MCF 10A (cell line): Measurements from ENCODE around the gene ANKH. TPM values are rescaled to one million over a fixed set of nuclear protein-coding genes. Genes with fewer than 3 reads are reported as not detected.

Experiments
- BruUV-seq: library from RNA; stranded (reverse); fragments of 400-500 nt; replicated peaks from 2 replicates; lab custom pipeline; 2021; lab: Mats Ljungman, UMichigan
- CTCF ChIA-PET: fragments of 300-600 bp; sonication (Branson Sonifier 250); formaldehyde crosslinking; extraction: SDS; loops from one replicate; lab custom pipeline; 2021; ENCODE audit warnings: antibody characterized with exemption, inconsistent platforms; lab: Yijun Ruan, JAX
- POLR2A ChIA-PET: fragments of 300-600, 350-650 bp; sonication (Branson Sonifier 250); formaldehyde crosslinking; extraction: SDS; loops from one replicate; lab custom pipeline; 2020; ENCODE audit warnings: antibody characterized with exemption, inconsistent platforms; lab: Yijun Ruan, JAX
- DNase-seq: peaks from one replicate; pipeline ENCODE4 v3.0.0-alpha.2; 2018; ENCODE audit not compliant: unreplicated experiment
- H3K27ac Mint-ChIP-seq: one replicate; pipeline ENCODE4 v1.8.0; 2022; ENCODE audit warnings: mild to moderate bottlenecking, low read depth, mixed read lengths; ENCODE audit not compliant: unreplicated experiment
- H3K27me3 Mint-ChIP-seq: one replicate; pipeline ENCODE4 v1.8.0; 2022; ENCODE audit warnings: mixed read lengths; ENCODE audit not compliant: insufficient read depth, unreplicated experiment
- H3K36me3 Mint-ChIP-seq: one replicate; pipeline ENCODE4 v1.8.0; 2022; ENCODE audit warnings: mild to moderate bottlenecking, moderate library complexity, mixed read lengths; ENCODE audit not compliant: insufficient read depth, unreplicated experiment
- H3K4me1 Mint-ChIP-seq: one replicate; pipeline ENCODE4 v1.8.0; 2022; ENCODE audit warnings: mixed read lengths; ENCODE audit not compliant: insufficient read depth, unreplicated experiment
- H3K4me3 Mint-ChIP-seq: one replicate; pipeline ENCODE4 v1.8.0; 2022; ENCODE audit warnings: mild to moderate bottlenecking, moderate library complexity, mixed read lengths; ENCODE audit not compliant: unreplicated experiment
- H3K9me3 Mint-ChIP-seq: one replicate; pipeline ENCODE4 v1.8.0; 2022; ENCODE audit warnings: mixed read lengths; ENCODE audit not compliant: unreplicated experiment
- CTCF ChIP-seq: fragments of 200-600 bp; IDR thresholded peaks from one replicate; pipeline ENCODE4 v1.8.0; 2022; ENCODE audit warnings: antibody characterized with exemption, mild to moderate bottlenecking; ENCODE audit not compliant: unreplicated experiment
- intact Hi-C: fragments of 100-400 bp; cut with micrococcal nuclease; formaldehyde crosslinking; loops from 2 replicates; pipeline ENCODE4 v1.14.1; 2022
- total RNA-seq: library from RNA; stranded (reverse); gene quantifications from 2 replicates; pipeline ENCODE4 v1.2.3, GENCODE V29; 2022

Gene ANKH
- total RNA-seq, 1 experiment from 2014 or later: 65.7 TPM

DNA sequence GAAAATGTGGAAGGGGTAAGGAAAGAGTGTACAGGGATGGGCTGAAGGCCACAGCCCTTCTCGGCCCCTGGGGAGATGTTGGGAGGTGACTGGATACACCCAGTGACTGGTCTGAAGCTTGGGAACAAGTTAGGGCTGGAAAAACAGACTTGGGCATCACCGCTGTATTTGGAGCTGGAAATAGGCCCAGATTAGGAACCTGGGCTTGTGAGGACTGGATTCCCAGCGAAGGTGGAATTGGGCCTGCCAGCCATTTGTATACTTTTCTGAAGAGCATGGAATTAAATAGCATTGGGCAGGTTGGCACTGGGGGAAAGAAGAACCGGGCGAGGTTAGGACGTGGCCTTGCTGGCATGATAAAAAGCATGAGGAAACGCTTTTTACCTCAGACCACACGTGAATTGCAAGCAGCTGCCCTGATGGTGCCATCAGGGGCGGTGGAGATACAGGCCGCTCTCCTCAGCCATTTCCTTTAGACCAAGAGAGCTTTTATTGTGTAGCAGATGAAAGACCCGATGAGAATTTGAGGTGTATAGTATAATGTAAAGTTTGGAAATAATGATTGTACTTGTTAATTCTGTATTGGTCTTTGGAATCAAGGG lies 169.2 kb downstream of the ANKH start:
- CTCF ChIA-PET: interaction anchor here (0.6 to 7.0 kb wide), 7 partner anchors 13 to 312 kb away, joined by 3 to 47 read pairs (median 4); no protein-coding TSS in a partner anchor
- Mint-ChIP-seq H3K27me3 (no peaks in the 10 kb centered on the region), H3K36me3 (peaks cover 42% of the 10 kb centered on the region), H3K4me1 (peaks cover 21% of the 10 kb centered on the region), H3K9me3 (no peaks in the 10 kb centered on the region), H3K27ac (peak overlapping the region; percentile 90), H3K4me3 (no peak overlapping the region)
- POLR2A ChIA-PET: interaction anchor here (0.6 to 1.4 kb wide), 10 partner anchors 11 to 1213 kb away, joined by 3 to 10 read pairs (median 3); no protein-coding TSS in a partner anchor
- intact Hi-C loops: no loop called here
- BruUV-seq: no TSS peak
- no peak for TF ChIP-seq CTCF
- no peak for DNase-seq

GRCh38 chr5:14701556-14701955 lies 170.0 kb downstream of the ANKH start:
- peaks cover 38% of the 10 kb centered on the region for H3K36me3 Mint-ChIP-seq
- POLR2A ChIA-PET: interaction anchor here (0.7 to 1.4 kb wide), 2 partner anchors 27 to 168 kb away, joined by 4 read pairs; no protein-coding TSS in a partner anchor
- intact Hi-C loops: no loop called here
- peak overlapping the region; percentile 90 for H3K27ac Mint-ChIP-seq
- TF ChIP-seq CTCF: no peak
- H3K9me3 Mint-ChIP-seq: no peaks in the 10 kb centered on the region
- H3K4me1 Mint-ChIP-seq: peaks cover 18% of the 10 kb centered on the region
- H3K4me3 Mint-ChIP-seq: no peak overlapping the region
- H3K27me3 Mint-ChIP-seq: no peaks in the 10 kb centered on the region
- CTCF ChIA-PET: interaction anchor here (0.7 to 7.0 kb wide), 6 partner anchors 11 to 308 kb away, joined by 3 to 47 read pairs (median 4); no protein-coding TSS in a partner anchor
- DNase-seq: no peak
- BruUV-seq: no TSS peak

DNA sequence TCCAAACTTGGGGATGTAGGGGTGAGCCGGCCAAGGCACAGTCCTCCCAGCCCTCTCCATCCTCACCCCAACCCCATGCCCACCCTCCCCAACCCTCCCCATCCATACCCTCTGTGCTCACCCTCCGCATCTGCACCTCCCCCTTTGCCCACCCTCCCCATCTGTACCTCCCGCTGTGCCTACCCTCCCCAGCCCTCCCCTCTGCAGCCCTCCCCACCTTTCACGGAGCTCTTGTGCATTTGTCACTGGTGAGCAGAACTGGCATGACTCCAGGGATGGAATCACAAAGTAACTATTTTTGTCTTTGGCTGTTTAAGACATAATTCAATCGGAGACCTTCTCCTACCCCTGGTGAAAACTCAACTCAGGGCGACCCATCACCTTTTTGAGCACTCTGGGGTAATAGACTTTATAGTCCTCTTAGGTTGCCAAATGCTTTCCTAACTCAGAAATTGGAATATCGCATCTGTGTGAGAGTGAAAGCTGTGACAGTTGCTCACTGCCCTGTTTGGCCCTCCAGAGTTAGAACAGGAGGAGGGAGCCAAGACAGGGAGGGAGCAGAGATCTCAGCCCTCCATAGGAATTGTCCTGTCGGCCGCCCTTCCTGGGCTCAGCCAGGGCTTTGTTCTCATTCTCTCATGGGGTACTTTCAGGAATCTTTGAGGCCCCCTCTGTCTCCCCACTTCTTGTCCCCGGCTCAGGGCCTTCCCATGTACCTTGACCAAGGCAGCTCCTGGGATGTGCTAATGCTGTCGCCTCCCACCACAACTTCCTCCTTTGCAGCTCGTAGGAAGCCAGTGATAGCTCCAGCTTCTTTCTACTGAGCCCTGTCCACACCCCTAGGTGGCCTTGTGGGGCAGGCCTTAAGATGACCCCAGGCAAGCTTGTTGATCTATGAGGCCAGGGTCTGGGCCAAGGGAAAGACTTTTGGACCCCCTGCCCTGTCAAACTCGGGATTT lies 170.8 kb downstream of the ANKH start:
- H3K36me3 Mint-ChIP-seq: peaks cover 37% of the 10 kb centered on the region

More for the DNA sequence above, 170.8 kb downstream of the ANKH start:
- Mint-ChIP-seq H3K9me3 (no peaks in the 10 kb centered on the region), H3K27me3 (no peaks in the 10 kb centered on the region), H3K4me1 (peaks cover 16% of the 10 kb centered on the region), H3K27ac (no peak overlapping the region), H3K4me3 (no peak overlapping the region)
- DNase-seq: no peak
- intact Hi-C loops: no loop called here
- no TSS peak for BruUV-seq
- TF ChIP-seq CTCF: no peak
- CTCF ChIA-PET: interaction anchor here (0.7 to 7.0 kb wide), 4 partner anchors 11 to 266 kb away, joined by 3 to 47 read pairs (median 3); no protein-coding TSS in a partner anchor
- POLR2A ChIA-PET: interaction anchor here (0.7 to 1.4 kb wide), 3 partner anchors 26 to 169 kb away, joined by 3 to 4 read pairs (median 4); no protein-coding TSS in a partner anchor
